Choroid plexus epithelial cell (primary cell): Measurements from ENCODE around the gene MARF1.

ENCODE experiments used
- DNase-seq: peaks from one replicate; pipeline ENCODE4 v3.0.0-alpha.2; 2010; ENCODE audit warnings: low read depth
- H3K4me3 ChIP-seq: 2 replicates; pipeline ENCODE4 v1.5.1; 2011; ENCODE audit warnings: low read depth, mild to moderate bottlenecking, control low read depth, low read length, moderate library complexity
- CTCF ChIP-seq: conservative IDR thresholded peaks from 2 replicates; pipeline ENCODE4 v1.5.1; 2011; ENCODE audit warnings: low read depth, mild to moderate bottlenecking, control low read depth, inconsistent platforms, low read length, moderate library complexity

Gene MARF1

GRCh38 chr16:15594711-15595320 lies 48.1 kb downstream of the MARF1 start:
- no peak for TF ChIP-seq CTCF
- DNase-seq: no peak
- H3K4me3 ChIP-seq: no peak overlapping the region

GRCh38 chr16:15593235-15593634 lies 49.7 kb downstream of the MARF1 start:
- H3K4me3 ChIP-seq: no peak overlapping the region
- no peak for TF ChIP-seq CTCF
- DNase-seq: no peak

- no peak for TF ChIP-seq CTCF
- DNase-seq: no peak
- H3K4me3 ChIP-seq: no peak overlapping the region
Measured at GRCh38 chr16:15592324-15592723, 50.6 kb downstream of the MARF1 start.

- H3K4me3 ChIP-seq: no peak overlapping the region
- no peak for TF ChIP-seq CTCF
- no peak for DNase-seq
Measured at GRCh38 chr16:15587152-15587825, 55.7 kb downstream of the MARF1 start.

GRCh38 chr16:15586716-15587115 lies 56.2 kb downstream of the MARF1 start:
- TF ChIP-seq CTCF: no peak
- no peak for DNase-seq
- H3K4me3 ChIP-seq: no peak overlapping the region

- H3K4me3 ChIP-seq: no peak overlapping the region
- no peak for TF ChIP-seq CTCF
- no peak for DNase-seq
Measured at GRCh38 chr16:15585956-15586355, 57.0 kb downstream of the MARF1 start.

- no peak for DNase-seq
- TF ChIP-seq CTCF: no peak
- no peak overlapping the region for H3K4me3 ChIP-seq
Measured at GRCh38 chr16:15583526-15583925, 59.4 kb downstream of the MARF1 start.
